GM12801 (cell line): ENCODE measurements around the gene MEA1.

Experiments
- TF ChIP-seq, protein P1 (sequence below): IDR thresholded peaks from one replicate; pipeline ENCODE4 v1.5.1; 2011; ENCODE audit warnings: control low read depth; ENCODE audit not compliant: insufficient read length; ENCODE audit errors: extremely low read depth

The MEA1 gene

DNA sequence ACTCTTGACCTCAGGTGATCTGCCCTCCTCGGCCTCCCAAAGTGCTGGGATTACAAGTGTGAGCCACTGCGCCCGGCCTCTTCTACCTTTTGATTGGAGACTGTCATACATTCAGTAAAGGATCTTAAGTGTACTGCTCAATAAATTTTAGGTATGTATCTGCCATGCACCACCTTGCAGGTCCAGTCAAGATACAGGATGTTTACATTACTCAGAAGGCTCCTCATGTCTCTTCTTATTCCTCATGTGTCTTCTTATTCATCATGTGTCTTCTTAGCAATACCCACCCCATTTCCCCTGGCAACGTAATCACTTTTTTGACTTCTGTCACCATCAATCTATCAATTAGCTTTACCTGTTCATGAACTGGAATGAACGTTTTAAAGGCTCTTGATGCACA lies 7.9 kb downstream of the MEA1 start:
- TF ChIP-seq, protein P1, sequence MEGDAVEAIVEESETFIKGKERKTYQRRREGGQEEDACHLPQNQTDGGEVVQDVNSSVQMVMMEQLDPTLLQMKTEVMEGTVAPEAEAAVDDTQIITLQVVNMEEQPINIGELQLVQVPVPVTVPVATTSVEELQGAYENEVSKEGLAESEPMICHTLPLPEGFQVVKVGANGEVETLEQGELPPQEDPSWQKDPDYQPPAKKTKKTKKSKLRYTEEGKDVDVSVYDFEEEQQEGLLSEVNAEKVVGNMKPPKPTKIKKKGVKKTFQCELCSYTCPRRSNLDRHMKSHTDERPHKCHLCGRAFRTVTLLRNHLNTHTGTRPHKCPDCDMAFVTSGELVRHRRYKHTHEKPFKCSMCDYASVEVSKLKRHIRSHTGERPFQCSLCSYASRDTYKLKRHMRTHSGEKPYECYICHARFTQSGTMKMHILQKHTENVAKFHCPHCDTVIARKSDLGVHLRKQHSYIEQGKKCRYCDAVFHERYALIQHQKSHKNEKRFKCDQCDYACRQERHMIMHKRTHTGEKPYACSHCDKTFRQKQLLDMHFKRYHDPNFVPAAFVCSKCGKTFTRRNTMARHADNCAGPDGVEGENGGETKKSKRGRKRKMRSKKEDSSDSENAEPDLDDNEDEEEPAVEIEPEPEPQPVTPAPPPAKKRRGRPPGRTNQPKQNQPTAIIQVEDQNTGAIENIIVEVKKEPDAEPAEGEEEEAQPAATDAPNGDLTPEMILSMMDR, result no peak

DNA sequence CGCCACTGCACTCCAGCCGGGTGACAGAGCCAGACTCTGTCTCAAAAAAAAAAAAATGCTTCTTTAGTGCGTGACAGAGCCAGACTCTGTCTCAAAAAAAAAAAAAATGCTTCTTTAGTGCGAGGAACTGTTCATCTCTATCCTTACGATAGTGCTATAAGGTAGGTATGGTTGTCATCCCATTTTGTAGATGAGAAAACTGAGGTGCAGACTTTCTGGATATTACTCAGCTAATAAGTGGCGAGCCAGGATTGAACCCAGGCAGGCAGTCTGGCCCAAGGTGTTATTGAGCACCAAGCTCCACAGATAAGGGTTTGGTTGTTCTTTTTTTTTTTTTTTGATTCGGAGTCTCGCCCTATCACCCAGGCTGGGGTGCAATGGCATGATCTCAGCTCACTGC lies 11.9 kb downstream of the MEA1 start:
- TF ChIP-seq, protein P1, result no peak

DNA sequence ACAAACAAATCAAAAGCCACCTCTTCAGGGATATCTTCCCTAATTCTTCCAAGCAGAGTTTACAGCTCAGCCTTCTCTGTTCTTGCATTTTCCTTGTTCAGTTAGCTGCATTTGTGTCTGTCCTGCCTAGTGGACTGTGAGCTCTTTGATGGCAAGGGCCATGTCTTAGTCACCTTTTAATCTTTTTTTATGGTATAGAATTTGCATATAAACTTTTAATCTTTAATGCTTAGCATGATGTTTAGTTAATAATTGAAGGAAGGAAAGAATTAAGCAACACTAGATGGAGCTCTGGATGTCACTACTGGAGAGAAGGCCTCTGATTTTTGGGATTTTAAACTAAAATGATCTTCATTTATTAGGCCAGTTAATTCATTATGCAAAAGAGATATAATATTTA lies 17.2 kb downstream of the MEA1 start:
- TF ChIP-seq, protein P1, result no peak

DNA sequence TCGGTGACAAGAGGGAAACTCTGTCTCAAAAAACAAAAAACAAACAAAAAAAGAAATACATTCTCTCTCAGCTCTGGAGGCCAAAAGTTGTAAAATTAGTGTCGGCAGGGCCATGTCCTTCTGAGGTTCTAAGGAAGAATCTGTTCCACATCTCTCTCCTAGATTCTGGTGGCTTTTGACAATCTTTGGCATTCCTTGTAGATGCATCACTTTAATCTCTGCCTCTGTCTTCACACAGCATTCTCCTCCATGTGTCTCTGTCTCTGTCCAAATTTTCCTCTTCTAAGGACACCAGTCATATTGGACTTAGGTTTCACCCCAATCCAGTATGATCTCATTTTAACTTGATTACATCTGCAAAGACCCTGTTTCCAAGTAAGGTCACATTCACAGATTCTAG lies 20.3 kb downstream of the MEA1 start:
- TF ChIP-seq, protein P1, result no peak

DNA sequence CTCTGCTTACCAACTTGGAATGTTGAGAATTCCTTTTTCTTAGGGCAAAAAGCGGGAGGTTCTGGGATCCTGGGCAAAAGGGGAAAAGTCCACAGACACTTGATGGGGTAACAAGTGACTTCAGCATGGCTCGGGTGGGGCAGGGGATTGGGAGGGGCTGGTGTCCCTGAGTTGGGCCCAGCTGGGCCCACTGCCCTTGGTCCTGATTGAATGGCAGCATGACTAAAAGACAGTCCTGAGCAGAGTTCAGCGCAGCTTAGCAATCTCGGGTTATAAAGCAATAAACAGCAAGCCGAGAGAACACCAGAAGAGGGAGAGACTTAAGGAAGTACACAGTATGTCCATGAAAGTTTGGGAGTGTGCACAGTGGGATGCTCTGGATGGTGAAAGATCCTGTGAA lies 23.8 kb downstream of the MEA1 start:
- TF ChIP-seq, protein P1, result no peak

DNA sequence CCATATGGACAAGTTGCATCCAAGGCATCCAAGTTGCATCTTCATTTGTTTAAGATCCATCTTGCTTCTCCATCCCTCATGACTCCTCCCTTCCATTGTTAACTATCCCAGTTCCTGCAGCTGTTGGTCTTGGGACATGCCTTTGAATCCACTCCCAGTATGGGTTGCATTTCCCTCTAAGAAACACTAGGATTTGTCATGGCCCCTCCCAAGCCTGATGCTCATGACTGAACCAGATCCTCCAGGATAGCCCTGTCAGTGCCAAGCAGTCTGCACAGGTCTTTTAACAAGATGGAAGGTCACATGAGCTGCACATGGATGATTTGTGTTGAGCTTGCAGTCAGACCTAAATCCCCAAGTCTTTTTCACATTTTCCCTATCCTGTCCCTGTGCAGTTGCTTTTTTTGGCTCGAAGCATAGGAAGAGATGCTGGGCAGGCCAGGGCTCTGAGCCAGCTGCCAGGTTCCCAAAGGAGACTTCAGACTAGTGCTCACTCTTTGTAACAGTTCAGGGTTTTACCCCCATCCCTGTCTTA lies 25.2 kb downstream of the MEA1 start:
- TF ChIP-seq, protein P1, result no peak

DNA sequence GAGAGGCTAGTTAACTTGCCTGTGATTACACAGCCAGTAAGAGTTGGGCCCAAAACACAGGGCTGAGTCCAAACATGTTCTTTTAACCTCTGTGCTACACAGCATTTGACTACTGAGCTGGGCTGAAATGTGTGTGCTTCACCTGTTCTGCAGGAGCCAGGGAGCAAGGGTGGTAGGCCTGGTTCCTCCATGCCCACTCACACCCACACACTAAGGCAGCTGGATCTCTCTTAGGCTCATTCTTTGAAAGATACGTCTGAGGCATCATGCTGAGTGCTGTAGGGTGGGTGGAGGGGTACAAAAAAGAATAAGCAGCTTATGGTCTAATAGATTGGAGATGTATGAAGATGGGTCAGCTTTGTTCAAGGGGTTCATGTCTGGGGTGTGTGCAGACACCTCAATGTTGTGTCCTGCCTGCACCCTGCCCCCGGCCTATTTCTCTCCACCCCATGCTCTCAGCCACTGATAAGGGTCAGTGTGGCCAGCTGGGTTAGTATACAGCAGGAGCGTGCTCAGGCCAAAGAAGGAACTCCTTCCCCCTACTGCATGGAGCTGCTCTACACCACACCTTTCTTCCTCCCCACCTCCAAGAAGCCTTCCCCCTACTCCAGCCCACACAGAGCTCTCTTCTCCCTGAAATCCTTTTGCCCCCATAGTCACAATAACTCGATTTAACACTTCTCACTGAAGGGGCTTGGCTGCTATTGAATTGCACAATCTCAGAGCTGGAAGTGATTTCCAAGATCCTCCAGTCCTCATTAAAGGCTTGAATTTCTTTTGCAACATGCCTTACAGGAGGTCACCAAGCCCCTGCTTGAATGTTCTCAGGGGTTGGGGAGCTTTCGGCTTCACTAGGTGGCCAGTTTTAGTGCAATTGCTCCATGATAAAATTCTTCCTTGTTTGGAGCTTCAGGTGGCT lies 26.0 kb downstream of the MEA1 start:
- TF ChIP-seq, protein P1, result no peak
